Small intestine (tissue), 7 donors: Measurements from ENCODE around the gene BTRC. TPM values are rescaled to one million over a fixed set of nuclear protein-coding genes. Genes with fewer than 3 reads are reported as not detected.
A peak's percentile ranks its signal among the peaks of the same experiment; 100 is the strongest.
"Not testable (repeated sequence)": the region's sequence is repeated elsewhere in the genome, so short reads cannot be mapped to it uniquely, and the experiment has no call there.

Source experiments
- DNase-seq, 2 donors: peaks; one replicate each; pipeline versions ENCODE4 v3.0.0 to v3.0.0-alpha.2; 2013
- FAIRE-seq: peaks from 2 replicates; lab custom pipeline; 2012; peaks lifted over from hg19 to GRCh38; lab: Jason Lieb, UNC
- H3K27ac ChIP-seq, 3 donors: one replicate each; pipeline ENCODE4 v1.5.1; 2013; ENCODE audit warnings: low read length in 2 of 3, mild to moderate bottlenecking in 2 of 3, control low read depth in 1 of 3, inconsistent platforms in 1 of 3, low read depth in 1 of 3, moderate library complexity in 1 of 3
- H3K27me3 ChIP-seq, 3 donors: one replicate each; pipeline ENCODE4 v1.6.1; 2013; ENCODE audit warnings: low read length in 3 of 3, inconsistent platforms in 1 of 3; ENCODE audit not compliant: control insufficient read depth in 3 of 3, insufficient read depth in 3 of 3
- H3K36me3 ChIP-seq, 3 donors: one replicate each; pipeline ENCODE4 v1.6.1; 2013; ENCODE audit warnings: low read length in 3 of 3, inconsistent platforms in 1 of 3, low read depth in 1 of 3, mild to moderate bottlenecking in 1 of 3, moderate library complexity in 1 of 3; ENCODE audit not compliant: control insufficient read depth in 3 of 3, insufficient read depth in 2 of 3
- H3K4me1 ChIP-seq, 3 donors: one replicate each; pipeline ENCODE4 v1.6.1; 2013; ENCODE audit warnings: low read length in 2 of 3, inconsistent platforms in 1 of 3, low read depth in 1 of 3, mild to moderate bottlenecking in 1 of 3, moderate library complexity in 1 of 3; ENCODE audit not compliant: control insufficient read depth in 3 of 3, insufficient read depth in 2 of 3
- H3K4me3 ChIP-seq, 3 donors: one replicate each; pipeline ENCODE4 v1.5.1; 2013; ENCODE audit warnings: low read length in 3 of 3, control low read depth in 1 of 3, inconsistent platforms in 1 of 3, low read depth in 1 of 3, mild to moderate bottlenecking in 1 of 3, moderate library complexity in 1 of 3
- H3K9me3 ChIP-seq, 2 donors: one replicate each; pipeline ENCODE4 v1.6.1; 2013; ENCODE audit warnings: low read depth in 1 of 2, low read length in 1 of 2; ENCODE audit not compliant: control insufficient read depth in 2 of 2, insufficient read depth in 1 of 2
- WGBS, 3 donors: extraction: QIAGEN DNeasy Blood & Tissue Kit; methylation state at CpG; one replicate each; pipeline ENCODE4 v1.1.7; 2013; 5-methylcytosine and 5-hydroxymethylcytosine counted together
- polyA plus RNA-seq, 4 donors: library from polyadenylated mRNA; stranded (reverse) in 3 of 4; unstranded in 1 of 4; fragments of 200-250 nt in 3 of 4; fragments of 120-200 nt in 1 of 4; gene quantifications; one replicate each; pipeline versions ENCODE4 v1.2.1 to v1.2.3, GENCODE V29; 2013
- donor health status: healthy with polysubstance abuse.
- donor health status: control.
- donor health status: control.
- donor health status: Bipolar disorder and iron deficiency.
- donor health status: healthy.

BTRC gene
- polyA plus RNA-seq, 4 donors: 3.0 to 12.5 (median 4.9) TPM

DNA sequence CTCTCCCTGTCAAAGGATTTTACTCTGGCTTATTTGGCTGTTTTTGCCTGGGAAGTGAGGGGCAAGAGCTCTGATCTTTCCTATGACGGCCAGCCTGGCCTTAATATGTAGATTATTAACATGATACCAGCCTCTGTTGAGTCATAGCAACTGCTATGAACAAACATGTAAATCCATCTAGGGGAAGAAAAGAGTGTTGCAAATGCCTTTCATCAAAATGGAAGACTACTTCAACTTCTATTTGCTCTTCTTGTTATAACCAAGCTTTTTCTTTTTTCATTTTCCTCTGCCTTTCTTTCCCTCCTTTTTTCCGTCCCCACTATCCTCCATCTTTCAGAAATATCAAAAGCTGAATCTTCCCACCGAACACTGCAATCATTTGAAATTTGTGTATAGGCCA, 46.6 kb downstream of the BTRC start:
- H3K27ac ChIP-seq: no peak overlapping the region
- no peak for DNase-seq
- H3K4me3 ChIP-seq: no peak overlapping the region
- FAIRE-seq: no peak
- H3K4me1 ChIP-seq: no peaks in the 10 kb centered on the region
- 82 to 90% (median 87%) methylated on average over 3 of the region's 3 CpGs for WGBS, 3 donors
- H3K27me3 ChIP-seq: no peaks in the 10 kb centered on the region
- no peaks in the 10 kb centered on the region for H3K36me3 ChIP-seq
- H3K9me3 ChIP-seq: no peaks in the 10 kb centered on the region

- Histone ChIP-seq H3K9me3 (no peaks in the 10 kb centered on the region), H3K27me3 (no peaks in the 10 kb centered on the region), H3K4me3 (no peak overlapping the region), H3K27ac (no peak overlapping the region), H3K4me1 (no peaks in the 10 kb centered on the region), H3K36me3 (peaks cover 0 to 4% (median 0%) of the 10 kb centered on the region in 3 donors)
- FAIRE-seq (no peak), DNase-seq (no peak)
Observed at GRCh38 chr10:101402711-101403110, 48.7 kb downstream of the BTRC start.

DNA sequence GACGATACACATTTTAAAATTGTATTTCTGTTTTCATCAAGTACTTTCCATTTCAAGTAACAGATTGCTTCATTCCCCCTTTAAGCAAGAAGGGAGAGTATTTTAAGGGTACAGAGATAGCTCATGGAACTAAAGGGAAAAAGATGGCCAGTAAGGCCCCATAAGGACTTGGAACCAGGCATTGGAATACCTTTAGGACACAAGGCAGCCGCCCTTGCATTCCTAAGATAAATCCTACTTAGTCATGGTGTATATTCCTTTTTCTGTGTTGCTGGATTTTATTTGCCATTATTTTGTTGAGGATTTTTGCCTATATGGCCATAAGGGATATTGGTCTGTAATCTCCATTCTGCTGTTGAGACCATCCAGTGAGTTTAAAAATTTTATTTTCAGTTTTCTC, 49.2 kb downstream of the BTRC start:
- DNase-seq: no peak
- no peaks in the 10 kb centered on the region for H3K27me3 ChIP-seq
- H3K27ac ChIP-seq: no peak overlapping the region
- FAIRE-seq: no peak
- H3K9me3 ChIP-seq: no peaks in the 10 kb centered on the region
- peaks cover 0 to 4% (median 0%) of the 10 kb centered on the region in 3 donors for H3K36me3 ChIP-seq
- H3K4me3 ChIP-seq: peak overlapping the region in 1 of 3 donors; percentile 7
- H3K4me1 ChIP-seq: no peaks in the 10 kb centered on the region
- 92 to 95% (median 94%) methylated on average over 2 of the region's 2 CpGs for WGBS, 3 donors

DNA sequence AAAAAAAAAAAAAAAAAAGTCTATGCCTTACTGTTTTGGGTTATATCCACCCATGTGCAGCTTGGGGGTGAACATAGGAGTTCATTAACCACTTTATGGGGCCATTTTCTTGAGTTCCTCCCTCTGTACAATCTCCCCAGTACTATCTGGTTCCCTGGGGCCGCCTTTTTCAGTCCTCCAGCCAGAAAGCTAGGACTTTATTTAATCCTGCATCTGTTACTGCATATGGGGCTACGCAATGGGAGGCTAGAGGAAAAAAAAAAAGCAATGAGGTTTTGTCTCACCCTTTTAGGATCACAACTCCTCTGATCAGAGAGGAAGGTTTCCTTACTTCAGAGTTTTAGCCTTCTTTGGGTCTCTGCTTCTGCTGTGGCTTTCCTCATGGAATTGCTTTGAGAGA, 51.0 kb downstream of the BTRC start:
- no peak for FAIRE-seq
- Histone ChIP-seq H3K4me1 (no peaks in the 10 kb centered on the region), H3K27me3 (no peaks in the 10 kb centered on the region), H3K4me3 (no peak overlapping the region), H3K27ac (no peak overlapping the region), H3K36me3 (peaks cover 0 to 8% (median 0%) of the 10 kb centered on the region in 3 donors), H3K9me3 (no peaks in the 10 kb centered on the region)
- 96 to 98% (median 98%) methylated on average over 2 of the region's 2 CpGs for WGBS, 3 donors
- no peak for DNase-seq

- Histone ChIP-seq H3K27me3 (no peaks in the 10 kb centered on the region), H3K4me3 (no peak overlapping the region), H3K36me3 (peaks cover 0 to 13% (median 0%) of the 10 kb centered on the region in 3 donors), H3K4me1 (no peaks in the 10 kb centered on the region), H3K27ac (no peak overlapping the region), H3K9me3 (peaks cover 0 to 6% of the 10 kb centered on the region in 2 donors)
- DNase-seq (no peak), FAIRE-seq (no peak)
Observed at GRCh38 chr10:101411598-101411997, 57.6 kb downstream of the BTRC start.

- FAIRE-seq: no peak
- DNase-seq: no peak
- Histone ChIP-seq H3K9me3 (peaks cover 0 to 6% of the 10 kb centered on the region in 2 donors), H3K27me3 (no peaks in the 10 kb centered on the region), H3K27ac (no peak overlapping the region), H3K4me1 (no peaks in the 10 kb centered on the region), H3K36me3 (peaks cover 0 to 5% (median 0%) of the 10 kb centered on the region in 3 donors), H3K4me3 (no peak overlapping the region)
- WGBS, 3 donors: 81 to 86% (median 82%) methylated on average over 2 of the region's 2 CpGs
Observed at GRCh38 chr10:101414034-101414433, 60.1 kb downstream of the BTRC start.

- no peak overlapping the region for H3K4me3 ChIP-seq
- H3K4me1 ChIP-seq: no peaks in the 10 kb centered on the region
- H3K27me3 ChIP-seq: no peaks in the 10 kb centered on the region
- peaks cover 0 to 2% (median 0%) of the 10 kb centered on the region in 3 donors for H3K36me3 ChIP-seq
- no peak for FAIRE-seq
- H3K9me3 ChIP-seq: peaks cover 0 to 3% of the 10 kb centered on the region in 2 donors
- H3K27ac ChIP-seq: no peak overlapping the region
- no peak for DNase-seq
- WGBS, 3 donors: 88 to 96% (median 94%) methylated on average over 3 of the region's 3 CpGs
Observed at GRCh38 chr10:101415884-101416283, 61.9 kb downstream of the BTRC start.

GRCh38 chr10:101421967-101422366, 68.0 kb downstream of the BTRC start:
- not testable (repeated sequence) for DNase-seq, H3K4me1 ChIP-seq, H3K36me3 ChIP-seq, FAIRE-seq, H3K27me3 ChIP-seq, H3K4me3 ChIP-seq, H3K9me3 ChIP-seq, H3K27ac ChIP-seq
- 74 to 100% (median 100%) methylated on average over 1 of the region's 1 CpG for WGBS, 3 donors

GRCh38 chr10:101425535-101425934, 71.6 kb downstream of the BTRC start:
- Histone ChIP-seq H3K4me1 (no peaks in the 10 kb centered on the region), H3K4me3 (no peak overlapping the region), H3K36me3 (no peaks in the 10 kb centered on the region), H3K9me3 (no peaks in the 10 kb centered on the region), H3K27me3 (no peaks in the 10 kb centered on the region), H3K27ac (no peak overlapping the region)
- FAIRE-seq: no peak
- 77 to 89% (median 83%) methylated on average over 4 of the region's 4 CpGs for WGBS, 3 donors
- no peak for DNase-seq
